ENCODE results near the gene LASP1.
"Not testable (repeated sequence)": the region's sequence is repeated elsewhere in the genome, so short reads cannot be mapped to it uniquely, and the experiment has no call there.

The LASP1 gene

DNA sequence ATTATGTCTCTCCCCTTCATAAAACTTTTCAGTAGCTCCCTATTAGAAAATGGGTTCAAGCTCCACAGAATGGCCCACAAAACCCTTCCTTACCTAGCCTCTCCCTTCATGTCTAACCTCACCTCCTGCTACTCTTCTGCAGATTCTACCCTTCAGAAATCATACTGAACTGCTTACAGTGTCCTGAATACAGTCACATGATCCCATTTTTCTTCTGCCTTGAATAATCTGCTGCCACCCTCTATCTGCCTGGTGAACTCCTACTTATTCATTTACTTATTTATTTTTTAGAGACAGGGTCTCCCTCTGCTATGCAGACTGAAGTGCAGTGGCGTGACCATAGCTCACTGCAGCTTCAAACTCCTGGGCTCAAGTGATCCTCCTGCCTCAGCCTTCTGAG lies 70.5 kb downstream of the LASP1 start:
- no peak for DNase-seq (ENCODE audit: low read depth)

DNA sequence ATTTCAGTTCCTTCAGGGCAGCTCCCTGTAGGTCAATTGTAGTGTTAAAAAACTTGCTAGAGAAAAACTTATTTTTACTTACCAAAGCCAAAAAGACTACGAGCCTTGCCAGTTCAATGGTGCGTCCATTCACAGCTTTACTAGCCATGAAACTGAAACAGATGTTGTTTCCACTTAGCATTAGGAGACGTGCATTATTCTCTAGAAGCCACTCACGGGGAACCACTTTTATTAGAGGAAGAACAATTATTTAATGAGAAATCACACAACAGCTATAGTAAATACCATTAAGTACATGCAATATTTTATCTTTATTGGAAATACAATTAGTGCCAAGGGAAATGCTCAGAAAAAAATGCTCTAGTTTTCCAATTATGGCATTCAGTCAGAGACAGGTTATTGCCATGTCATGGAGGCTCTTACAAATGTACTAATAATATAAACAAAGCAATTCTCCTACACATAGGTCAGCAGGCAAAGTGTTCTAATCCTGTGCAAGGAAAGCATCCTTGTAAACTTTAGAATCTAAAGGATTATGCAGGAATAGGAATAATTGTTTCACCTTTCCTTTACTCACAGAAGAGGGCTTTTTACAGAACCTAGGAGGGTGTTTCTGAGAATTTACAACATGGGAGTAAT lies 73.0 kb downstream of the LASP1 start:
- no peak for DNase-seq (ENCODE audit: low read depth)

DNA sequence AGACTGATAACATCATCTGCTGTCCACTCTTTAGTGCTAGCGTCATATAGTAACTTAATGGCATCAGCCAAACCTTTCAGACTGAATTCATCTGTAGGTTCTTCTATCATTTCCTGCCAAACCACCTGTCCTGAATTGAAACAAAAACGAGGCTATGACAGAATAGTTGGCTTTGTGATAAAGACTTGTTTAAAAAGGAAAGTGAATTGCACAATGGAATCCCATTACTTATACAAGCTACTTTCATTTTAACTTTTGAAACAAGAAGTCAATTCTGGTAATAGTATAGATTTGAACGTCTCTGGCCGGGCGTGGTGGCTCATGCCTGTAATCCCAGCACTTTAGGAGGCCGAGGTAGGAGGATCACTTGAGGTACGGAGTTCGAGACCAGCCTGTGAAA lies 73.7 kb downstream of the LASP1 start:
- no peak for DNase-seq (ENCODE audit: low read depth)

DNA sequence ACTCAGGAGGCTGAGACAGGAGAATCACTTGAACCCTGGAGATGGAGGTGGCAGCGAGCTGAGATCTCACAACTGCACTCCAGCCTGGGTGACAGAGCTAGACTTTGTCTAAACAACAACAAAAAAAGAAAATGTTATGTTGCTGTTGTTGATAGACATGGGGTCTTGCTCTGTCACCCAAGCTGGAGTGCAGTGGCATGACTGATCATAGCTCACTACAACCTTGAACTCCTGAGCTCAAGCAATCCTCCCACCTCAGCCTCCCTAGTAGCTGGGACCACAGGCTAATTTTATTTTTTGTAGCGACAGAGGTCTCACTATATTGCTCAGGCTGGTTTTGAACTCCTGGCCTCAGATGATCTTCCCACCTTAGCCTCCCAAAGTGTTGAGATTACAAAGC lies 77.3 kb downstream of the LASP1 start:
- DNase-seq (ENCODE audit: low read depth), result no peak

DNA sequence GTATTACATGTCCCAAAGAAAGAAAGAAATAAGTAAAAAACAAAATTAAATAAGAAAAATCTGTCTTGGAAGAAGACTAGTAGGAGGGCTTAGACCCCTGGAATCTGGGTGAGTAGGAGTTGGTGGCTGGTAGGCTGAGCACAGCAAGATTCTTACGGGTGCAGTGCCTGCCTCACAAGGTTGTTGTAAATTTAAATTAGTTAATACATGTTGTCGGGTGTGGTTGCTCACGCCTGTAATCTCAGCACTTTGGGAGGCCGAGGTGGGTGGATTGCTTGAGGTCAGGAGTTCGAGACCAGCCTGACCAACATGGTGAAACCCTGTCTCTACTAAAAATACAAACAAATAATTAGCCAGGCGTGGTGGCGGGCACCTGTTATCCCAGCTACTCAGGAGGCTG lies 83.9 kb downstream of the LASP1 start:
- not testable (repeated sequence) for DNase-seq (ENCODE audit: low read depth)

DNA sequence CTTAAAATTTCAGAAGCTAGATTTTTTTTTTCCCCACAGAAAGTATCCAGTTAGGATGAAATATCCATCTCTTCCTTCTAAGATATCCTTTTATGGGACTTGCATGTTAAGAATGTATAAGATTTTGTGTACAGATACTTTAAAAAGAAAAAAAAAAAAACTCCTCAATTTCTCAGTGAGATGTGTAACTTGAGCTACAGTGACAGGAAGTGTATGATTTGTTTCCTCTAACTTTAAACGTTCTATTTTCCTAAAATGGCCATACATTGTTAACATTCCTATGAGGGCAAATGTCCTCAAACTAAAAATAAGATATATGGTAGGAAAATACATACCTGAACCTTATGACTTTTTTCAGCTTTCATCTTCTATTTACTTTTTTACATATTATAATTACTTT lies 88.5 kb downstream of the LASP1 start:
- DNase-seq (ENCODE audit: low read depth), result no peak

DNA sequence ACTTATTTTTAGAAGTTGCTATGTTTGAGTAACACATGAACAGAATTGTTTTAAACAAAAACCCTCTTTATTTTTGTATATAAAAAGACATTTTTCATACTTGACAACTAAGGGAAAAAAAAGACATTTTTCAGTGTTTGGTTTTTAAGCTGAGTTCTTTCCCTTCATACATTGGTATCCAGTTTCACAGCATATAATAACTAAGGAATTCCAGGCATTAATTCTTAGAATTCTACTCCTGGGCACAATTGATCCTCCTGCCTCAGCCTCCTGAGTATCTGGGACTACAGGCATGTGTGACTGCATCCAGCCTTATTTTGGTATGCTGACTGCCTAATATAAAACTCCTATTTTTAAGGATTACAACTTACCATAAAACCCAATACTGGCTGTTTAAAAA lies 88.9 kb downstream of the LASP1 start:
- no peak for DNase-seq (ENCODE audit: low read depth)

DNA sequence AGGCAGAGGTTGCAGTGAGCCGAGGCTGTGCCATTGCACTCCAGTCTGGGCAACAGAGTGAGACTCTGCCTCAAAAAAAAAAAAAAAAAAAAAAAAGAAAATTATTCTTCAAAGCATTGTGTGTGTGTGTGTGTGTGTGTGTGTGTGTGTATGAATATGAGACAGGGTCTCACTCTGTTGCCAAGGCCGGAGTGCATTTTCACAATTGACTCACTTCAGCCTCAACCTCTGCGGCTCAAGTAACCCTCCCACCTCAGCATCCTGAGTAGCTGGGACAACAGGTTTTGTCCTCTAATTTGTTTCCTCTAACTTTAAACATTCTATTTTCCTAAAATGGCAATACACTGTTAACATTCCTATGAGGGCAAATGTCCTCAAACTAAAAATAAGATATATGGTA lies 89.7 kb downstream of the LASP1 start:
- DNase-seq (ENCODE audit: low read depth), result no peak

DNA sequence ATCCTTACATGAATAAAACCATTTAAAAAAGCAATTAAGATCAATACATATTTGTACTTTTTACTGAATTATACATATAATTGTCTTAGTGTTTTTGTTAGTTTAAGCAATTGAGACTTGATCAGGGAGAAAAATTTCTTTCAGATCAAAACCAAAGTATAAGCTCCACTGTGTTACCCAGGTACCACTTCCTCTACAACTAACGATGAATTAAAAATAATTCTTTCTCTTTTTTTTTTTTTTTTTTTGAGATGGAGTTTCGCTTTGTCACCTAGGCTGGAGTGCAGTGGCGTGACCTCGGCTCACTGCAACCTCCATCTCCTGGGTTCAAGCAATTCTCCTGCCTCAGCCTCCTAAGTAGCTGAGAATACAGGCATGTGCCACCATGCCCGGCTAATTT lies 90.5 kb downstream of the LASP1 start:
- DNase-seq (ENCODE audit: low read depth), result no peak

DNA sequence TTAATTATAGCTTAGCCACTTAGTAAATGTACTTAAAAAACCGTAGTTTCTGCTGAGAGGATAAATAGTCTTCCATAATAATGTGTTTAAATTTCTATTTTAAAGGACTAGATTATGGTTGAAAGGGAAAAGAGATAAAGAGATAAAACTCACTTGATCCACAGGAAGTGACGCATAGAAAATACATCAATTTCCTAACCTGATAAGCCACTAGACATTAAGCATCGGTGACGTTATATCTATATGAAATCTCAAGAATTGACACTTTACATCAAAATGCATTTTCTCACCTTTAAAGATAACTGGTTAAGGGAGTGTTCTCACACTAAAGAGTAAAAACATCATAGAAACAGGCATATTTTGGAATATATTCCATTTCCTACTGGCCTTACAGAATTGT lies 91.6 kb downstream of the LASP1 start:
- DNase-seq (ENCODE audit: low read depth), result no peak

DNA sequence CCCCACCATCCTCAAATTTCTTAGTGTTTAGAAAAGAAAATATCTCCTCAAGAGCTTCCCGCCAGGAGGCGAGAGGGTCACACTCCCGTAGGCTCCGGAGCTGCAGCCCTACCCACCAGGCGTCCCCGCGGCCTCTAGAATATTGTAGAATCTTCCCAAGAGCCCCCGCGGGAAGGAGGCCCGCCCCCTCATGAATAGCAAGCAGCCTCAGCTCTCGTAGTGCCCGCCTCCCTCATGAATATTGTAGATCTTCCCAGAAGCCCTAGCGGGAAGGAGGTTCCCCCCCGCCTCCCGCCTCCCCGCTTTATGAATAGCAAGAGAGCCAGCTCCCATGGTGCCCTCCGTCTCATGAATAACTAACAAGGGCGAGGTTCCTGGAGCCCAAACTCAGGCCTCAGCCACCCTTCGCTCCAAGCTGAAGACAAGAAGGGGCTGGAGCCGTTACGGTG lies 97.5 kb downstream of the LASP1 start, which contains the start of gene FBXO47:
Gene FBXO47, minus strand, starts transcription at position 114 of the 449 bp plus-strand sequence. CDS start 4,378 bp downstream, outside the sequence.
- DNase-seq (ENCODE audit: low read depth), result peak; percentile 71

DNA sequence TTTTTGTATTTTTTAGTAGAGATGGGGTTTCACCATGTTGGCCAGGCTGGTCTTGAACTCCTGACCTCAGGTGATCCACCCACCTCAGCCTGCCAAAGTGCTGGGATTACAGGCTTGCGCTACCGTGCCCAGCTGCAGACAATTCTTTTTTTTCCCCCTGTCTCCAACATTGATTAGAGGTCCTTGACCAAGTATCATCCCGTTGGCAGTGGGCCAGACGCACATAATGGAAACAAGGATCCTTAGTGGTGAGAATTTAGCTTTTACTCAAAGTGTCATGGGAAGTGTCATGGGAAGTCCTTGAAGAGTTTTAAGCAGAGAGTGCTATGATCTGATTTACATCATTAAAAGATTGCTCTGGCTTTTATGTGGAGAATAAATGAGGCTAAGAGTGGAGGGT lies 99.4 kb downstream of the LASP1 start:
- no peak for DNase-seq (ENCODE audit: low read depth)

DNA sequence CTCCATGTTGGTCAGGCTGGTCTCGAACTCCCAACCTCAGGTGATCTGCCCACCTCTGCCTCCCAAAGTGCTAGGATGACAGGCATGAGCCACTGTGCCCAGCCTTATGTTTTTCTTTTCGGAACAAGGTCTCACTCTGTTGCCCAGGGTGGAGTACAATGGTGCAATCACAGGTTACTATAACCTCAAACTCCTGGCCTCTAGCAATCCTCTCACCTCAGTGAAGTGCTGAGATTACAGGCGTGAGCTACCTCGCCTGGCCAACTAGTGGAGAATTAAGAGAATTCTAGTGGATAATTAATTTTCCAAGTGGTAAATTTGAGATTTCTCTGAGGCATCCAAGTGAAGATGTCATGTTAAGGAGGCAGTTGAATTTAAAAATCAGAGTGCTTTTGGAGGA lies 100.3 kb downstream of the LASP1 start:
- no peak for DNase-seq (ENCODE audit: low read depth)

DNA sequence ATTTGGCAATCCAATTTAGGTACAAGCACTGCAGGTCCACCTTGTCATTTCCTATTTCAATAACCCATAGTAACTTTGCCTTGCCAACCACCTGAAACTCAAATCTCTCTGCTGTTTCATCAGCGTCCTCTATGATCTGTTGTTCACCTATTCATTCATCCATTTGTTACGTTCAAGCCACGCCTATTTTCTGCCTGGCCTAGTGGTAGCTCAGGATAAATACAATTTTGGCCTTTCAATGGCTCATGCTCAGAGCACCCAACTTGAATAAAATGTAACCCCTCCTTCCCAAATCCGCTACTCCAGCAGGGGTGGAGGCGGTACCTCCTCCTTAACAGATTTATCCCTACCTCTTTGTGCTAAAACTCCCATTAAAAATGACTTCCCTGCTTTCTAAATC lies 100.9 kb downstream of the LASP1 start:
- DNase-seq (ENCODE audit: low read depth), result no peak
